HCT116 (cell line): Measurements from ENCODE around the gene C10orf105. TPM values are rescaled to one million over a fixed set of nuclear protein-coding genes. Genes with fewer than 3 reads are reported as not detected.

Source experiments
- ATAC-seq: fragments of 200-7000 bp; cut with Tn5 transposase; 2 replicates; pipeline ENCODE4 v1.9.1; 2020; ENCODE audit warnings: mild to moderate bottlenecking, moderate library complexity
- BruUV-seq: library from RNA; stranded (reverse); fragments of 400-500 nt; replicated peaks from 2 replicates; lab custom pipeline; 2021; lab: Mats Ljungman, UMichigan
- CTCF ChIA-PET: fragments of 300-600 bp; sonication (Branson Sonifier 250); formaldehyde crosslinking; loops from one replicate; lab custom pipeline; 2021; ENCODE audit warnings: antibody characterized with exemption; lab: Charles Lee
- POLR2A ChIA-PET: fragments of 300-600, 350-600 bp; sonication (Branson Sonifier 250); formaldehyde crosslinking; loops from one replicate; lab custom pipeline; 2021; ENCODE audit warnings: antibody characterized with exemption; lab: Charles Lee
- RAD21 ChIA-PET, 2 experiments: fragments of 300-600 bp; sonication (Branson Sonifier 250); formaldehyde crosslinking; loops; one replicate each; lab custom pipeline; 2023; ENCODE audit warnings: low total read pairs in 2 of 2; ENCODE audit not compliant: uncharacterized antibody in 2 of 2, unreplicated experiment in 2 of 2, low non-redundant PET in 1 of 2; lab: Charles Lee
- DNase-seq: peaks from one replicate; pipeline ENCODE4 v3.0.0-alpha.2; 2010; ENCODE audit warnings: low read depth, low spot score
- H2AFZ ChIP-seq: fragments of 200-600 bp; shearing (Covaris generic), sonication (generic); 2 replicates; pipeline ENCODE4 v1.6.1; 2017; ENCODE audit warnings: low read depth, mixed run types, mixed read lengths, antibody characterized with exemption, low read length; ENCODE audit not compliant: poor library complexity, severe bottlenecking
- H3K27ac ChIP-seq: 2 replicates; pipeline ENCODE4 v1.5.1; 2012; ENCODE audit warnings: low read depth, low read length
- H3K27me3 ChIP-seq: fragments of 200-600 bp; sonication (generic); 2 replicates; pipeline ENCODE4 v1.6.1; 2016; ENCODE audit warnings: mixed run types, low read length, mixed read lengths; ENCODE audit not compliant: insufficient read depth
- H3K36me3 ChIP-seq, 2 experiments: fragments of 200-500 bp in 1 of 2; fragments of 200-600 bp in 1 of 2; sonication (Bioruptor generic) in 1 of 2; sonication (generic) in 1 of 2; 2 replicates each; pipeline versions ENCODE4 v1.5.1 to v1.6.1; 2014 to 2016; ENCODE audit warnings: low read length in 2 of 2, inconsistent platforms in 1 of 2, mixed read lengths in 1 of 2, mixed run types in 1 of 2; ENCODE audit not compliant: insufficient read depth in 2 of 2, control insufficient read depth in 1 of 2
- H3K4me1 ChIP-seq, 2 experiments: fragments of 200-600 bp in 1 of 2; sonication (generic) in 1 of 2; 2 replicates each; pipeline versions ENCODE4 v1.5.1 to v1.6.1; 2012 to 2017; ENCODE audit warnings: low read length in 2 of 2, inconsistent platforms in 1 of 2, mild to moderate bottlenecking in 1 of 2, mixed read lengths in 1 of 2, mixed run types in 1 of 2, moderate library complexity in 1 of 2; ENCODE audit not compliant: insufficient read depth in 2 of 2, control insufficient read depth in 1 of 2
- H3K4me2 ChIP-seq: fragments of 200-600 bp; sonication (generic); 2 replicates; pipeline ENCODE4 v1.6.1; 2017; ENCODE audit warnings: mixed run types, low read length, mixed read lengths
- H3K4me3 ChIP-seq, 2 experiments: fragments of 200-600 bp in 1 of 2; sonication (generic) in 1 of 2; replicated peaks in 1 of 2; 2 replicates each; pipeline ENCODE4 v1.5.1; 2011 to 2016; ENCODE audit warnings: low read length in 2 of 2, control low read depth in 1 of 2, low read depth in 1 of 2, mild to moderate bottlenecking in 1 of 2, mixed read lengths in 1 of 2, mixed run types in 1 of 2
- H3K79me2 ChIP-seq: fragments of 200-600 bp; sonication (generic); 2 replicates; pipeline ENCODE4 v1.6.1; 2017; ENCODE audit warnings: mild to moderate bottlenecking, mixed run types, low read length, moderate library complexity, mixed read lengths; ENCODE audit not compliant: insufficient read depth
- H3K9ac ChIP-seq: fragments of 200-600 bp; sonication (generic); 2 replicates; pipeline ENCODE4 v1.6.1; 2016; ENCODE audit warnings: low read length, mixed read lengths
- H3K9me2 ChIP-seq: fragments of 200-600 bp; sonication (generic), shearing (Covaris generic); 2 replicates; pipeline ENCODE4 v1.6.1; 2017; ENCODE audit warnings: mixed run types, mild to moderate bottlenecking, moderate library complexity; ENCODE audit not compliant: insufficient read depth
- H3K9me3 ChIP-seq, 2 experiments: fragments of 200-500 bp in 1 of 2; fragments of 200-600 bp in 1 of 2; sonication (Bioruptor generic) in 1 of 2; sonication (generic) in 1 of 2; 2 replicates each; pipeline ENCODE4 v1.6.1; 2014 to 2017; ENCODE audit warnings: low read length in 2 of 2, mixed read lengths in 2 of 2, inconsistent platforms in 1 of 2, low read depth in 1 of 2, mild to moderate bottlenecking in 1 of 2, mixed run types in 1 of 2, moderate library complexity in 1 of 2; ENCODE audit not compliant: control insufficient read depth in 1 of 2, insufficient read depth in 1 of 2
- H4K20me1 ChIP-seq: fragments of 200-600 bp; sonication (generic), shearing (Covaris generic); 2 replicates; pipeline ENCODE4 v1.6.1; 2017; ENCODE audit warnings: mixed run types, mild to moderate bottlenecking, moderate library complexity; ENCODE audit not compliant: insufficient read depth
- EZH2 ChIP-seq: fragments of 200-600 bp; sonication (generic); IDR thresholded peaks from 2 replicates; pipeline ENCODE4 v1.6.1; 2017; ENCODE audit warnings: antibody characterized with exemption, mixed run types
- EZH2phosphoT487 ChIP-seq: fragments of 200-600 bp; IDR thresholded peaks from 2 replicates; pipeline ENCODE4 v1.6.1; 2018; ENCODE audit warnings: antibody characterized with exemption, borderline replicate concordance
- POLR2A ChIP-seq: IDR thresholded peaks from 2 replicates; pipeline ENCODE4 v1.7.0; 2011; ENCODE audit warnings: borderline replicate concordance; ENCODE audit not compliant: insufficient read depth, insufficient read length; ENCODE audit errors: extremely low read depth
- SIN3A ChIP-seq: IDR thresholded peaks from 2 replicates; pipeline ENCODE4 v1.6.1; 2012; ENCODE audit warnings: low read depth
- SRF ChIP-seq: IDR thresholded peaks from 2 replicates; pipeline ENCODE4 v1.6.1; 2012; ENCODE audit warnings: low read depth
- intact Hi-C: fragments of 100-400 bp; cut with micrococcal nuclease; formaldehyde crosslinking; loops from 2 replicates; pipeline ENCODE4 v1.10.0; 2022
- total RNA-seq: library from RNA; stranded (reverse); gene quantifications from one replicate; pipeline ENCODE4 v1.2.1, GENCODE V29; 2021; ENCODE audit not compliant: unreplicated experiment
- TF ChIP-seq, protein P1 (sequence below): IDR thresholded peaks from 2 replicates; pipeline ENCODE4 v1.6.1; 2011; ENCODE audit warnings: mild to moderate bottlenecking, low read length, moderate library complexity; ENCODE audit not compliant: insufficient replicate concordance; ENCODE audit errors: extremely low read depth
- TF ChIP-seq, protein P2 (sequence below), 3 experiments: fragments of 200-600 bp in 1 of 3; sonication (generic) in 1 of 3; IDR thresholded peaks in 2 of 3; conservative IDR thresholded peaks in 1 of 3; 2 replicates each; pipeline ENCODE4 v1.5.1; 2012 to 2017; ENCODE audit warnings: low read depth in 2 of 3, low read length in 2 of 3, antibody characterized with exemption in 1 of 3, borderline replicate concordance in 1 of 3, control low read depth in 1 of 3, mild to moderate bottlenecking in 1 of 3, mixed read lengths in 1 of 3, mixed run types in 1 of 3, moderate library complexity in 1 of 3; ENCODE audit not compliant: insufficient read depth in 1 of 3

C10orf105 gene
- total RNA-seq, 1 experiment from 2014 or later, result not detected

DNA sequence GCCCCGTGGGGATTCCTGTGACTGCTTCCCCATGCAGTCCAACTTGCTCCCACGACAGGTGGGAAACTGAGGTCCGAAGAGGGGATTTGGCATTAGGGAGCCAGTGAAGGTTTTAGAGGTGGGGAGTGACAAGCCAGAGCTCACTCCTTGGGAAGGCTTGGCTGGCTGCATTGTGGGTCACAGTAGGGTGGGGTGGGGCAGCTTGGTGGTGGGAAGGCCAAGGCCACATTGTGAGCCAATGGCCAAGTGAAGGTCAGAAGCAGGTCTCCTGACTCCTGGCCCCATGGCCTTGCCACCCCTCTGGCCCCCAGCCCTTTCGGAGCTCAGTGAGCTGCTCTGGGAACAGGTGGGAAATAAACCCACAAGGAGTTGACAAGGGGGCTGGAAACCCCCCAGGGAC, 2.5 kb downstream of the C10orf105 start:
- Histone ChIP-seq H2AFZ (no peak overlapping the region), H3K4me1 (peaks cover 0 to 10% of the 10 kb centered on the region in 2 experiments; a peak in 2 of 4 replicates), H3K4me2 (no peak overlapping the region), H3K36me3 (no peaks in the 10 kb centered on the region), H4K20me1 (no peaks in the 10 kb centered on the region), H3K27ac (no peak overlapping the region), H3K9me3 (no peaks in the 10 kb centered on the region), H3K9ac (no peak overlapping the region), H3K4me3 (no peak overlapping the region), H3K9me2 (no peaks in the 10 kb centered on the region), H3K79me2 (no peaks in the 10 kb centered on the region), H3K27me3 (no peaks in the 10 kb centered on the region)
- intact Hi-C loops, result no loop called here
- ChIA-PET CTCF (interaction anchor here (1.8 kb wide), 1 partner anchor 9 kb away, joined by 8 read pairs; no protein-coding TSS in a partner anchor), POLR2A (no interaction called here), RAD21 (no interaction called here)
- DNase-seq, result no peak
- ATAC-seq, result no peak
- BruUV-seq, result no TSS peak
- TF ChIP-seq EZH2 (no peak), POLR2A (no peak), SRF (no peak), EZH2phosphoT487 (no peak), SIN3A (no peak)
- TF ChIP-seq, protein P1, sequence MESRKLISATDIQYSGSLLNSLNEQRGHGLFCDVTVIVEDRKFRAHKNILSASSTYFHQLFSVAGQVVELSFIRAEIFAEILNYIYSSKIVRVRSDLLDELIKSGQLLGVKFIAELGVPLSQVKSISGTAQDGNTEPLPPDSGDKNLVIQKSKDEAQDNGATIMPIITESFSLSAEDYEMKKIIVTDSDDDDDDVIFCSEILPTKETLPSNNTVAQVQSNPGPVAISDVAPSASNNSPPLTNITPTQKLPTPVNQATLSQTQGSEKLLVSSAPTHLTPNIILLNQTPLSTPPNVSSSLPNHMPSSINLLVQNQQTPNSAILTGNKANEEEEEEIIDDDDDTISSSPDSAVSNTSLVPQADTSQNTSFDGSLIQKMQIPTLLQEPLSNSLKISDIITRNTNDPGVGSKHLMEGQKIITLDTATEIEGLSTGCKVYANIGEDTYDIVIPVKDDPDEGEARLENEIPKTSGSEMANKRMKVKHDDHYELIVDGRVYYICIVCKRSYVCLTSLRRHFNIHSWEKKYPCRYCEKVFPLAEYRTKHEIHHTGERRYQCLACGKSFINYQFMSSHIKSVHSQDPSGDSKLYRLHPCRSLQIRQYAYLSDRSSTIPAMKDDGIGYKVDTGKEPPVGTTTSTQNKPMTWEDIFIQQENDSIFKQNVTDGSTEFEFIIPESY, result no peak
- TF ChIP-seq, protein P2, sequence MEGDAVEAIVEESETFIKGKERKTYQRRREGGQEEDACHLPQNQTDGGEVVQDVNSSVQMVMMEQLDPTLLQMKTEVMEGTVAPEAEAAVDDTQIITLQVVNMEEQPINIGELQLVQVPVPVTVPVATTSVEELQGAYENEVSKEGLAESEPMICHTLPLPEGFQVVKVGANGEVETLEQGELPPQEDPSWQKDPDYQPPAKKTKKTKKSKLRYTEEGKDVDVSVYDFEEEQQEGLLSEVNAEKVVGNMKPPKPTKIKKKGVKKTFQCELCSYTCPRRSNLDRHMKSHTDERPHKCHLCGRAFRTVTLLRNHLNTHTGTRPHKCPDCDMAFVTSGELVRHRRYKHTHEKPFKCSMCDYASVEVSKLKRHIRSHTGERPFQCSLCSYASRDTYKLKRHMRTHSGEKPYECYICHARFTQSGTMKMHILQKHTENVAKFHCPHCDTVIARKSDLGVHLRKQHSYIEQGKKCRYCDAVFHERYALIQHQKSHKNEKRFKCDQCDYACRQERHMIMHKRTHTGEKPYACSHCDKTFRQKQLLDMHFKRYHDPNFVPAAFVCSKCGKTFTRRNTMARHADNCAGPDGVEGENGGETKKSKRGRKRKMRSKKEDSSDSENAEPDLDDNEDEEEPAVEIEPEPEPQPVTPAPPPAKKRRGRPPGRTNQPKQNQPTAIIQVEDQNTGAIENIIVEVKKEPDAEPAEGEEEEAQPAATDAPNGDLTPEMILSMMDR (IDR thresholded peaks at IDR 0.05 in 2 of 3, conservative IDR thresholded peaks at IDR 0.05 in 1 of 3; ENCODE audit: borderline replicate concordance in 1 of 3, insufficient read depth in 1 of 3, low read depth in 2 of 3, low read length in 2 of 3), result no peak
